DMS153 (cell line): Measurements from ENCODE around the gene PAWR.

Experiments used
- DNase-seq: peaks from one replicate; lab custom pipeline; 2025; lab: John Stamatoyannopoulos, UW

The PAWR gene, protein sequence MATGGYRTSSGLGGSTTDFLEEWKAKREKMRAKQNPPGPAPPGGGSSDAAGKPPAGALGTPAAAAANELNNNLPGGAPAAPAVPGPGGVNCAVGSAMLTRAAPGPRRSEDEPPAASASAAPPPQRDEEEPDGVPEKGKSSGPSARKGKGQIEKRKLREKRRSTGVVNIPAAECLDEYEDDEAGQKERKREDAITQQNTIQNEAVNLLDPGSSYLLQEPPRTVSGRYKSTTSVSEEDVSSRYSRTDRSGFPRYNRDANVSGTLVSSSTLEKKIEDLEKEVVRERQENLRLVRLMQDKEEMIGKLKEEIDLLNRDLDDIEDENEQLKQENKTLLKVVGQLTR

GRCh38 chr12:79690638-79691510 is at the start of gene PAWR:
Gene PAWR (minus strand): TSS chr12:79690964. CDS start chr12:79690244, 720 bp downstream.
- DNase-seq = peak; percentile 81

DNA sequence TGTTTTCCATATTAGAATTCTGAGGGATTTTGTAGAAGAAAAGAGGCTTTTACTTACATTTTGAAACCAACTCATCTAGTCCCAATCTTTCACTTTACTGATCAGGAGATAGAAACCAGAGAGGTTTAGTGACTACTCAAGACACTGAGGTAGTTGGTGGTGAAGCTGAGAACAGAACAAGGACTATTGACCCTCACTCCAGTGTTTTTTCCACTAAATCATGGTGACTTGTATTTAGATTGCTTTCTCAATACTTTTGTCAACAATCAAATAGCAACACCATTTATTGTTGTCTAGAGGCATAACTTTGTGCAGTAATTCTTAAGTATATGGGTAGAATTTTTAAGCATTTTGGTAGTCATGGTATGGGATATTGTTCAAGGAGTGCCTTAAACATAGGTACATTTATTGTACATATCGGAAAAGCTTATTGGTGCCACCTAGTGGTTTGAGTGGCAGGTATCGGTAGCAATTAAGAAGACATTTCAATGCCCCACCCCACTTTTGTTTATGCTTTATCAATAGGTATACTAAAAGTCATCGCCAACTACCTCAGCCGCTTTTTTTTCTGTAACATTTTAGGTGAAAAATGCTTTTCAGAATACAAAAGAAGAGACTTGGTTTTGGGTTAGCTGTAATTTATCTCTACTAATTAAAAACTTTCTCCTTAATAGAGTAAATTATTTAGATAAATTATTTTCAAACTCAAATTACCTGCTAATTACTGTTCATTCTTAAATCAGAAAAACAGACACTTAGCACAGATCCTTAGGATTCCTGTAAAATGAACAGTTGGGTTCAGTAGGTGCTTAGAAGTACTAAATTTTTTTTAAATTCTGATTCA is 47.3 kb upstream of the PAWR start:
- peak; percentile 34 for DNase-seq

DNA sequence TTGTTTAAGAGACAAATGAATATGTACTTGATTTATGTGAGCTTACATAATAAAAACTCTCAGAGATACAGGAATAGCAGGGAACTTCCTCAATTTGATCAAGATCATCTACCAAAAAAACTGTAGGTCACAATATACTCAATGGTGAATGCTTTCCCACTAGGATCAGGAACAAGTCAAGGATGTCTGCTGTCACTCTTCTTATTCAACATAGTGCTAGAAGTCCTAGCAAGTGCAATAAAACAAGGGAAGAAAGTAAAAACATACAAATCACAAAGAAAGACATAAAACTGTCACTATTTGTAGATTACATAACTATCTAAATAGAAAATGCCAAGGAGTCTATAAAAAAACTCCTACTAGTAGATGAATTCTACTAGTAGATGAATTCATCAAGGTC is 41.9 kb upstream of the PAWR start:
- no peak for DNase-seq

- no peak for DNase-seq
Measured at GRCh38 chr12:79725987-79726386, 35.2 kb upstream of the PAWR start.

GRCh38 chr12:79717006-79717405 is 26.2 kb upstream of the PAWR start:
- no peak for DNase-seq

GRCh38 chr12:79715308-79715707 is 24.5 kb upstream of the PAWR start:
- no peak for DNase-seq

- no peak for DNase-seq
Measured at GRCh38 chr12:79710707-79711483, 20.1 kb upstream of the PAWR start.

DNA sequence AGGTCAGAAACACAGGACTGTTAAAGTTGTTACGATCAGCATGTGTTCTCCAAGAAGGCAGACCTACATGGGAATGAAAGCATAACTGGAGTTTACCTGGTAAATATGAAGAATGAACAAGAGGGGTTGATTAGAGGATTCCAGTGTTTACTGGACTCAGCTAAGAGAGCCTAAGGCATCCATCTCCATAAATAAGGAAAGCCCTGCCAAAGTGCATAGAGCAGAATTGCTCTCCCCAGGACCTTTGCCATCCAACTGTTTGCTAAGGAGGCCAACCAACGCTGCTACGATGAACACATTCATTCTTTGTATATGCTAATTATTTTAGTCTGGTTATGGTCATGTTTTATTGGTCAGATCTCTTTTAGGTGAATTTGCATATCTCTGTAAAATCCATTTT is 17.1 kb upstream of the PAWR start:
- DNase-seq = no peak

DNA sequence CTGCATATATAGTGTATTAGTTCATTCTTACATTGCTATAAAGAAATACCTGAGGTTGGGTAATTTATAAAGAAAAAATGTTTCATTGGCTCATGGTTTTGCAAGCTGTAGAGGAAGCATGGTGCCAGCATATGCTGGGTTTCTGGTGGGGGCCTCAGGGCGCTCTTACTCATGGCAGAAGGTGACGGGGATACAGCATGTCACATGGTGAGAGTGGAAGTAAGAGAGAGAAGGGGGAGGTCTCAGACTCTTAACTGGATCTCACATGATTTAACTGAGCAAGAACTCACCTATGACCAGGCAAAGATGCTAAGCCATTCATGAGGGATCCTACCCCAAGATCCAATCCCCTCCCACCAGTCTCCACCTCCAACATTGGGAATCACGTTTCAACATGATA is 15.9 kb upstream of the PAWR start:
- DNase-seq = no peak

- no peak for DNase-seq
Measured at GRCh38 chr12:79706156-79706555, 15.4 kb upstream of the PAWR start.

- DNase-seq = no peak
Measured at GRCh38 chr12:79698966-79699365, 8.2 kb upstream of the PAWR start.

DNA sequence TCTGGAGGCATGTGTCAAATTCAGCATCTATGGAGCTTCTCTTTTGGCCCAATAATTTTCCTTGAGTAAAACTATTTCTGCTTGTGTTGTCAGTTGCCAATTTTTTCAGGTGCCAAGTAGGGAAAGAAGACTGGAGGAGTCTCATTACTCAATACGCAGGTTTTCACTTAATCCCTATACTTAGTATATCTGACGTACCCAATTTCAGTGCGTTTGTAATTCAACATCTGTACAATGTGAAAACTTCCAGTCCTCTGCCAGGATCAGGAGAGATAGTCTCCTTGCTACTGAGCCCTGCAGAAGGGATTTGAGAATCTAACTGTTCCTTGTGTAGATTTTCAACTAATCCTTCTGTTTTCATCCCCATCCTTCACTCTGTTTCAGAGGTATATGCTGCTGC is 5.7 kb upstream of the PAWR start:
- DNase-seq = no peak

GRCh38 chr12:79692860-79693577 is 2.3 kb upstream of the PAWR start:
- DNase-seq = no peak

DNA sequence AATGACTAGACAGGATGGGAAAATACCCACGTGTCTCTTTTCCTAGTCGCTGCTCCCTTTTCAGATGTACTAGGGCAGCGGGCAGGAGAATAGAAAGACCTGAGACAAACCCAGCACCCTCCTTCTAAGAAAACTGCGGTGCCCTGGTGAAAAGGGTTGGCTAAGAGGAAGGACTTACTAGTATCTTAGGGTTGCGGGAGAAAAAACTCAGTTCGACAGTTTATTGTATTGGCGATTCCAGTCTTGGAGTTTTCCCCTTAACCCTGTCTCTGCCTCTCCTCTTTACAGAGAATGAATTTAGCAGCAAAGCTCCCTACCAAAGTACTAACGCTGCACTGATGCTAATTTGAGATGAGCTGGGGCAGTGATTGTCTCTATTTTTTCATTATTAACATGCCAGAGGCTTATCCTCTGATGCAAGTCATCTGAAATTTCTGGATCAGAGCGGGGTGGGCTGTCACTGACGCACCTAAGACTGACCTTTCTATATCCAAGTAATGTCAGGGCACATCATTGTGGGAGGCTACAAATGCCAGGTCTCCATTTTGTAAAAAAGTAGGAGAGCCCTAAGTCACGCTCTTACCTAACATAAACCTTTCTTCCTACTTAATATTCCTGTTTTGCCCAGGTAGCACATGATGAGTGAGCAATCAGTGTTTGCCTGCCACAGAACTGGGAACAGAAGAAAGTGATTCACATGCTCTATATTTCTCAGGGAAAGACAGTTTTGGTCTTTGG is 916 bp upstream of the PAWR start:
- no peak for DNase-seq

GRCh38 chr12:79690142-79690637 is 574 bp downstream of the PAWR start:
- DNase-seq = no peak

- DNase-seq = peak; percentile 18
Measured at GRCh38 chr12:79689477-79690141, 1.2 kb downstream of the PAWR start.

- DNase-seq = no peak
Measured at GRCh38 chr12:79689061-79689476, 1.7 kb downstream of the PAWR start.

- no peak for DNase-seq
Measured at GRCh38 chr12:79688376-79689060, 2.2 kb downstream of the PAWR start.
